Mesendoderm (in vitro differentiated cells): ENCODE results near the gene KAZN.

Source experiments
- DNase-seq: peaks from one replicate; pipeline ENCODE4 v3.0.0; 2013
- H2AK5ac ChIP-seq: 2 replicates; pipeline ENCODE4 v1.6.1; 2013; ENCODE audit warnings: low read length, inconsistent platforms
- H2BK120ac ChIP-seq: 2 replicates; pipeline ENCODE4 v1.6.1; 2013; ENCODE audit warnings: low read depth, mild to moderate bottlenecking, low read length, moderate library complexity, mixed read lengths
- H2BK15ac ChIP-seq: replicated peaks from 2 replicates; pipeline ENCODE4 v1.6.1; 2013; ENCODE audit warnings: low read depth, mild to moderate bottlenecking, moderate library complexity
- H2BK5ac ChIP-seq: 2 replicates; pipeline ENCODE4 v1.6.1; 2013; ENCODE audit warnings: low read length, inconsistent platforms
- H3K18ac ChIP-seq: 2 replicates; pipeline ENCODE4 v1.6.1; 2013; ENCODE audit warnings: mild to moderate bottlenecking, low read length, mixed read lengths
- H3K23ac ChIP-seq: one replicate; pipeline ENCODE4 v1.6.1; 2013; ENCODE audit warnings: low read length
- H3K27ac ChIP-seq: 2 replicates; pipeline ENCODE4 v1.5.1; 2013; ENCODE audit warnings: low read depth, mild to moderate bottlenecking, inconsistent platforms, low read length, moderate library complexity
- H3K27me3 ChIP-seq: 2 replicates; pipeline ENCODE4 v1.6.1; 2013; ENCODE audit warnings: low read length, control low read depth, mild to moderate bottlenecking, inconsistent platforms; ENCODE audit not compliant: insufficient read depth, poor library complexity
- H3K36me3 ChIP-seq: 2 replicates; pipeline ENCODE4 v1.6.1; 2013; ENCODE audit warnings: low read length, inconsistent platforms; ENCODE audit not compliant: control insufficient read depth, insufficient read depth
- H3K4ac ChIP-seq: one replicate; pipeline ENCODE4 v1.6.1; 2013; ENCODE audit warnings: low read depth, mild to moderate bottlenecking, low read length, moderate library complexity
- H3K4me1 ChIP-seq: 2 replicates; pipeline ENCODE4 v1.6.1; 2013; ENCODE audit warnings: low read depth, low read length, inconsistent platforms; ENCODE audit not compliant: control insufficient read depth
- H3K4me2 ChIP-seq: 2 replicates; pipeline ENCODE4 v1.6.1; 2013; ENCODE audit warnings: low read length
- H3K4me3 ChIP-seq: 2 replicates; pipeline ENCODE4 v1.5.1; 2013; ENCODE audit warnings: mild to moderate bottlenecking, low read length
- H3K56ac ChIP-seq: one replicate; pipeline ENCODE4 v1.6.1; 2013; ENCODE audit warnings: low read length
- H3K79me1 ChIP-seq: 2 replicates; pipeline ENCODE4 v1.6.1; 2013; ENCODE audit warnings: low read length, inconsistent platforms
- H3K79me2 ChIP-seq: 2 replicates; pipeline ENCODE4 v1.6.1; 2013; ENCODE audit warnings: mild to moderate bottlenecking, low read length; ENCODE audit not compliant: control insufficient read depth, insufficient read depth
- H3K9ac ChIP-seq: 2 replicates; pipeline ENCODE4 v1.6.1; 2013; ENCODE audit warnings: low read length, inconsistent platforms
- H4K5ac ChIP-seq: one replicate; pipeline ENCODE4 v1.6.1; 2013; ENCODE audit warnings: low read length
- H4K8ac ChIP-seq: one replicate; pipeline ENCODE4 v1.6.1; 2013; ENCODE audit warnings: low read depth, mild to moderate bottlenecking, control low read depth, low read length, moderate library complexity
- WGBS: extraction: QIAGEN DNeasy Blood & Tissue Kit; methylation state at CpG from one replicate; pipeline ENCODE4 v1.1.7; 2013; ENCODE audit warnings: low lambda C conversion rate, missing lambda C conversion rate; ENCODE audit not compliant: insufficient coverage; ENCODE audit errors: extremely low coverage; 5-methylcytosine and 5-hydroxymethylcytosine counted together

KAZN gene

DNA sequence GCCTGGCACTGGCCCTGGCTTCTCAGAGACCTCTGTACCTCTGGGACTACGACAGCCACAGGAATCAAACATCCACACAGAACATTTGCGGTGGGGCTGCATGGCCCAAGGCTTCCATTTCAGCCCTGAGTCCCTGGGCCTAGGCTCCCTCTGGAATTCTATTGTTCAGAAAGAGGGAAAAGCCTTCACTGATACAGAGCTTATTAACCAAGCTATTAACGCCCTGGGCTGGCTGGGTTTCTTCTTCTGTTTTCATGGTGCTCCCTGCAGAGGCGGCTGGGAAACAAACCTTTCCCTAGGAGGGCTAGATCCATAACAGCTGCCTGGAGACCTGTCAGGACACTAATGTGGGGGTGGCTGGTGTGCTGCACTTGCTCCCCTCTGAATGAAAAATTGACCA, 88.2 kb downstream of the KAZN start:
- Histone ChIP-seq H3K4me3 (no peak overlapping the region), H2BK120ac (no peak overlapping the region), H2BK5ac (peak overlapping the region; percentile 21), H3K18ac (peak overlapping the region; percentile 62), H3K4me1 (peaks cover 14% of the 10 kb centered on the region), H3K4ac (no peak overlapping the region), H3K23ac (no peak overlapping the region), H4K8ac (no peak overlapping the region), H3K79me2 (peaks cover 21% of the 10 kb centered on the region), H3K9ac (peak overlapping the region; percentile 39), H4K5ac (no peak overlapping the region), H3K4me2 (no peak overlapping the region), H3K27me3 (no peaks in the 10 kb centered on the region), H2BK15ac (no peak overlapping the region), H3K36me3 (no peaks in the 10 kb centered on the region), H3K79me1 (peaks cover 23% of the 10 kb centered on the region), H3K56ac (peak overlapping the region; percentile 71), H2AK5ac (no peak overlapping the region), H3K27ac (peak overlapping the region; percentile 60)
- DNase-seq, result peak; percentile 81
- no CpG with 5 or more reads among the region's 4 CpGs for WGBS

DNA sequence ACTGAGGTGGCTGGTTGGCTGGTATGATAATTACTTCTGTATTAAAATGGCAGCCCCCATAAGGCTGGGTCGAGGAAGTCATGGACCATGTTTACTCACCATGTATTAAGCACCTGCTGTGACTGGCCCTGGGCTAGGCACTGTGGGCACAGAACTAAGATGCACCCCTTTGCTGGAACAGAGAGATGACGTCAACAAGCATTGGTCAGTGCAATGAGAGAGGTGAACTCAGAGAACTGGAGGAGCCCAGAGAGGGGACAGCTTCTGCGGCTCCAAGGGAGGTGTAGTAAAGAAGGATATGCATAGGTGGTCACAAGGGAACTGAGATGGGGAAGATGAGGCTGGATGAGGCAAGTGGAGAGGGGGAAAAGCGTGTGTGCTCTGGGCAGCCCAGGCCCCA, 88.7 kb downstream of the KAZN start:
- Histone ChIP-seq H3K4me2 (no peak overlapping the region), H2BK15ac (no peak overlapping the region), H4K8ac (no peak overlapping the region), H2AK5ac (peak overlapping the region; percentile 46), H3K79me2 (peaks cover 21% of the 10 kb centered on the region), H3K56ac (no peak overlapping the region), H2BK120ac (no peak overlapping the region), H4K5ac (no peak overlapping the region), H3K4me3 (no peak overlapping the region), H3K9ac (no peak overlapping the region), H3K27me3 (no peaks in the 10 kb centered on the region), H3K27ac (no peak overlapping the region), H3K4ac (no peak overlapping the region), H3K18ac (no peak overlapping the region), H2BK5ac (peak overlapping the region; percentile 21), H3K36me3 (no peaks in the 10 kb centered on the region), H3K4me1 (peaks cover 14% of the 10 kb centered on the region), H3K23ac (no peak overlapping the region), H3K79me1 (peaks cover 21% of the 10 kb centered on the region)
- no CpG with 5 or more reads among the region's 4 CpGs for WGBS
- no peak for DNase-seq

DNA sequence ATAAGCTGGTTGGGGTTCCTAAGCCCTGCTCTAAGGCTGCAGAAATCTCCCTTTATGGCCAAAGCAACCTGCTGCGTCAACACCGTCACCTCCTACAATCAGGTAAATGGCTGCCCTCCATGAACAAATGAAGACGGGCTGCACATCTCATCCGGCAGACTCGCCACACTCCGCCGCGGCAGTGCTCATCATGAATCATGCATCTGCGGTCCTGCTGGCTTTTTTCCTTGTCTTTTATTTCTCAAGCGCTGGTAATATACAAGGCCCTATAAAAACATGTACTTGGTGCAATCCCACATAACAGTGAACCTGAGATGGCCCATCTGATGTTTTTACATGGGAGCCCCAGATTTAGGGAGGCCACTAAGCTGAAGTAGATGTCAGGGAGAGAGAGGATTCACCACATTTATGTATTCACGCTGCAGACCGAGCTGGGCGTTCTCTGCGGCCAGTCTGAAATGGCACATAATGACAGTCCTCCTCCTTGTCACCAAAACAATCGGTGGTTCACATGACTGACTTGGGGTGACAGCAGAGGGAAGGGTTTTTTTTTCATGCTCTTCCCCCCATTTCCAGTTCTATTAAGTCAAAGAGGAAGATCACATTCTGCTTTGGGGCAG, 91.6 kb downstream of the KAZN start:
- Histone ChIP-seq H3K27me3 (no peaks in the 10 kb centered on the region), H3K79me2 (peaks cover 18% of the 10 kb centered on the region), H3K23ac (no peak overlapping the region), H2BK120ac (no peak overlapping the region), H4K5ac (no peak overlapping the region), H3K56ac (no peak overlapping the region), H2AK5ac (no peak overlapping the region), H3K4ac (no peak overlapping the region), H2BK5ac (no peak overlapping the region), H3K4me2 (no peak overlapping the region), H3K9ac (no peak overlapping the region), H4K8ac (no peak overlapping the region), H3K4me3 (no peak overlapping the region), H3K79me1 (peaks cover 19% of the 10 kb centered on the region), H3K4me1 (peaks cover 8% of the 10 kb centered on the region), H3K18ac (no peak overlapping the region), H3K36me3 (no peaks in the 10 kb centered on the region), H2BK15ac (no peak overlapping the region), H3K27ac (no peak overlapping the region)
- DNase-seq, result no peak
- no CpG with 5 or more reads among the region's 15 CpGs for WGBS

DNA sequence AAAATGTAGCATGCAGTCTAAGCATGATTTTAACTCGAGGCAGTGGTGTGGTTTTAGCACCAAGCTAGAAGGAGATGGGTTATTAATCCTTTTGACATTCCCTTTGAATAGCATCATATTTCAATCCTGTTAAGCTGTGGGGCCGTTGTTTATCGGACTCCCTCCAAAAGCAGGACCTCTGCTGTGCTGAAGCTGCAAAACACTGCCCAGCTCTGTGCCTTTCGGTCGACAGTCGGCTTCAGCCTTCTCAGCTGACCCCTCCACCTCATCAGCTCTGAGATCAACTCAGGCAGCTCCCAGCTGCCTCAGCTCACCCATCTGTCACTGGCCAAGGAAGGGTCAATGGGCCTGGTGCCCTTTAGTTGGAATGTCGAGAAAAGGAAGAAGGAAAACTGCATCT, 95.5 kb downstream of the KAZN start:
- Histone ChIP-seq H2BK15ac (no peak overlapping the region), H3K18ac (no peak overlapping the region), H2BK120ac (no peak overlapping the region), H3K79me1 (peaks cover 14% of the 10 kb centered on the region), H3K4me1 (no peaks in the 10 kb centered on the region), H4K5ac (no peak overlapping the region), H2AK5ac (no peak overlapping the region), H3K4me2 (no peak overlapping the region), H3K23ac (no peak overlapping the region), H4K8ac (no peak overlapping the region), H2BK5ac (no peak overlapping the region), H3K9ac (no peak overlapping the region), H3K56ac (no peak overlapping the region), H3K27me3 (no peaks in the 10 kb centered on the region), H3K4me3 (no peak overlapping the region), H3K79me2 (peaks cover 7% of the 10 kb centered on the region), H3K4ac (no peak overlapping the region), H3K27ac (no peak overlapping the region), H3K36me3 (no peaks in the 10 kb centered on the region)
- no peak for DNase-seq
- WGBS, result no CpG with 5 or more reads among the region's 7 CpGs

DNA sequence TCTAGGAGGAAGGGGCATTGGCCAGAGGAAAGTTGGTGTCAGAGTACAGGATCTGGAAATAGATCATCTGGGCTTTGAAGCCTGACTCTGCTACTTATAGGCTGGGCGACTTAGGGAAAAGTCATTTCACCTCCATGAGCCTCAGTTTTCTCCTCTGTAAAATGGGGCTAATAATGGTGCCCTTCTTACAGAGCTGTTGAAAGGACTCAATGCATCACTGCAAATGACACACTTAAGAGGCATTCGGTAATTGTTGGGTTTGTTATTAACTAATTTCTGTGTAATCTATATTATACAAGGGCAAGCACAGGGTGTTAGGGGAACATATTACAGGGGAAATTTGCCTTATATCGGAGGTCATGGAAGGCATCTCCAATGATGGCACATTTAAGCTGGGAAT, 96.1 kb downstream of the KAZN start:
- Histone ChIP-seq H3K27me3 (no peaks in the 10 kb centered on the region), H3K79me1 (peaks cover 14% of the 10 kb centered on the region), H3K9ac (no peak overlapping the region), H2BK5ac (no peak overlapping the region), H2BK15ac (no peak overlapping the region), H3K18ac (no peak overlapping the region), H3K4me1 (no peaks in the 10 kb centered on the region), H2BK120ac (no peak overlapping the region), H4K5ac (no peak overlapping the region), H3K4me3 (no peak overlapping the region), H3K27ac (no peak overlapping the region), H2AK5ac (no peak overlapping the region), H3K4me2 (no peak overlapping the region), H4K8ac (no peak overlapping the region), H3K23ac (no peak overlapping the region), H3K4ac (no peak overlapping the region), H3K36me3 (no peaks in the 10 kb centered on the region), H3K79me2 (peaks cover 4% of the 10 kb centered on the region), H3K56ac (no peak overlapping the region)
- no CpG with 5 or more reads among the region's 3 CpGs for WGBS
- DNase-seq, result no peak

DNA sequence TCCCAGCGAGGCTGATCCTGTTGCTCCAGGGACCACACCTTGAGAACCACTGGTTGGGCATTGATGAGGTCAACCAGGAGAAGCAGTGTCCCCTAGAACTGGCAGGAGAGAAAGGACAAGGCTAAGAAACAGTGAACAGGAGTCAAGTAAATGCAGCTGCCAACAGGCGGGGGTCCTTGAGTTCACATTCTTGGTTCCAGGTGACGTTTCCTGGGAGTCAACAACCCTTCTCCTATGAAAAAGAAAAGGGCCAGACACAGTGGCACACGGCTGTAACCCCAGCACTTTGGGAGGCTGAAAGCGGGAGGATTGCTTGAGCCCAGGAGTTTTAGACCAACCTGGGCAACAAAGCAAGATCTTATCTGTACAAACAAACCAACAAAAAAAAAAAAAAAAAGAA, 98.3 kb downstream of the KAZN start:
- no peak overlapping the region for H3K4ac ChIP-seq
- no peak overlapping the region for H2BK5ac ChIP-seq
- no peak overlapping the region for H3K9ac ChIP-seq
- peaks cover 19% of the 10 kb centered on the region for H3K79me1 ChIP-seq
- no peaks in the 10 kb centered on the region for H3K36me3 ChIP-seq
- no peak overlapping the region for H2AK5ac ChIP-seq
- no peak overlapping the region for H4K5ac ChIP-seq
- no peak for DNase-seq
- no peaks in the 10 kb centered on the region for H3K27me3 ChIP-seq
- no peak overlapping the region for H3K27ac ChIP-seq
- no peak overlapping the region for H3K56ac ChIP-seq
- H3K23ac ChIP-seq, result no peak overlapping the region
- no peak overlapping the region for H2BK120ac ChIP-seq
- WGBS, result no CpG with 5 or more reads among the region's 5 CpGs
- peaks cover 4% of the 10 kb centered on the region for H3K79me2 ChIP-seq
- no peak overlapping the region for H3K4me3 ChIP-seq
- H2BK15ac ChIP-seq, result no peak overlapping the region
- H3K4me2 ChIP-seq, result no peak overlapping the region
- no peak overlapping the region for H3K18ac ChIP-seq
- no peak overlapping the region for H4K8ac ChIP-seq
- H3K4me1 ChIP-seq, result peaks cover 1% of the 10 kb centered on the region
